HL-60 (cell line): ENCODE results near the gene GRID1.

ENCODE experiments used
- CTCF ChIP-seq: IDR thresholded peaks from one replicate; pipeline ENCODE4 v1.5.1; 2011; ENCODE audit warnings: low read length, control low read depth, inconsistent platforms; ENCODE audit not compliant: insufficient read depth
- POLR2AphosphoS5 ChIP-seq: IDR thresholded peaks from 2 replicates; pipeline ENCODE4 v1.6.1; 2012; ENCODE audit warnings: low read depth
- REST ChIP-seq: IDR thresholded peaks from 2 replicates; pipeline ENCODE4 v1.6.1; 2012; ENCODE audit warnings: low read depth; ENCODE audit not compliant: insufficient replicate concordance

- no peak for TF ChIP-seq REST
- no peak for TF ChIP-seq POLR2AphosphoS5
- TF ChIP-seq CTCF: no peak
Observed at GRCh38 chr10:86293396-86293791, 73.2 kb downstream of the GRID1 start.
